Raji (cell line): ENCODE results near the gene PCDHB5.
"Not testable (repeated sequence)": the region's sequence is repeated elsewhere in the genome, so short reads cannot be mapped to it uniquely, and the experiment has no call there.

ENCODE experiments used
- POLR2A ChIP-seq: IDR thresholded peaks from 2 replicates; pipeline ENCODE4 v1.6.1; 2011; ENCODE audit warnings: low read depth, low read length, control low read depth; ENCODE audit not compliant: insufficient read depth

Gene PCDHB5

DNA sequence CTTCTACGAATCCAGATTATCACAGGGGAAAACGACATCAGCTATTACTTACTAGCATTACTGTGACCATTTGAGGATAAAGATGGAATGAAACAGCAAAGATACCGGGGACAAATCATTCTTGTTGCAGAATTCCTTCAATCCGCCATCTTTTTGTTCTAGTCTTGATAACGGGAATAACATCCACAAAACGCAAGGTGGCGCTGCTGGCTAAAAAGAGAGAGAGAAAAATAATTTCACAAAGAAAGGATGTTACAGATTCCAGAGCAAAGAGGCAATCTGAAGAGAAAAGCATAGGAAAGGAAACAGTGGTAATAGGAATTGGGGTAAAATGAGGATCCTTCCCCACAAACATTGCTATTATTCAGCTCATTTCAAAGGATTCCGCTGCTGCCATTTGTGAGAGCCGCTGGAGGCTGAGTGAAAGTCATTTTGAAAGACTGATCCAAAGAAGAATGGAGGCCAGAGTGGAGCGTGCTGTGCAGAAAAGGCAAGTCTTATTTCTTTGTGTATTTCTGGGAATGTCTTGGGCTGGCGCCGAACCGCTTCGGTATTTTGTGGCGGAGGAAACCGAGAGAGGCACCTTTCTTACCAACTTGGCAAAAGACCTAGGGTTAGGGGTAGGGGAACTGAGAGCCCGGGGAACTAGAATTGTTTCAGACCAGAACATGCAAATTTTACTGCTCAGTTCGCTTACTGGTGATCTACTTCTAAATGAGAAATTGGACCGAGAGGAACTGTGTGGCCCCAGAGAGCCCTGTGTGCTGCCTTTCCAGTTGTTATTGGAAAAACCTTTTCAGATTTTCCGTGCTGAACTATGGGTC lies 37.6 kb downstream of the PCDHB5 start, which contains the start of gene PCDHB7:
TSS of gene PCDHB7 (plus strand) at position 264 of the 824 bp plus-strand sequence. CDS start at position 456, 192 bp downstream.
- TF ChIP-seq POLR2A = no peak

GRCh38 chr5:141175933-141176332 lies 40.9 kb downstream of the PCDHB5 start:
- no peak for TF ChIP-seq POLR2A

- TF ChIP-seq POLR2A = not testable (repeated sequence)
Observed at GRCh38 chr5:141177577-141178191, 42.7 kb downstream of the PCDHB5 start, which contains the start of gene PCDHB8. PCDHB8 (plus strand) TSS chr5:141177790; CDS start chr5:141178035, 245 bp downstream.

DNA sequence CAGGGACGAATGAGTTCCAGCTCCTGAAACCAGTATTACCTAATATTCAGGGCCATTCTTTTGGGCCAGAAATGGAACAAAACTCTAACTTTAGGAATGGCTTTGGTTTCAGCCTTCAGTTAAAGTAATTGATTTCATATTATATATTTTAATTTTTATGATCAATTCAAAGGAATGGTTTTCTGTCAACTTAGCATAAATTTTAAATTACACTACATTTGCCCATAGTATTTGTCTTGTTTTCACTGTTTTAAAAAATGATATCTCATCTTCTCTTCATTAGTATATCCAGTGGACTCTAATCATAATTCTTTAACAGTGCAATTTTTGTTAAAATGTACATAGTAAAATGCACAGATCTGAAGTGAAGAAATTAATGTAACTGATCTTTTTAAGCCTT lies 45.3 kb downstream of the PCDHB5 start:
- no peak for TF ChIP-seq POLR2A

- no peak for TF ChIP-seq POLR2A
Observed at GRCh38 chr5:141182248-141182647, 47.2 kb downstream of the PCDHB5 start, which contains the start of gene PCDHB16. PCDHB16 (plus strand) TSS chr5:141182387; CDS start chr5:141182560, 173 bp downstream.

- TF ChIP-seq POLR2A = no peak
Observed at GRCh38 chr5:141186897-141187512, 52.0 kb downstream of the PCDHB5 start, which contains the start of gene PCDHB9. PCDHB9 (plus strand) TSS chr5:141187161; CDS start chr5:141187319, 158 bp downstream.
